HCT116 (cell line): Measurements from ENCODE around the gene CNTNAP5. TPM values are rescaled to one million over a fixed set of nuclear protein-coding genes. Genes with fewer than 3 reads are reported as not detected.

Experiments
- ATAC-seq: fragments of 200-7000 bp; cut with Tn5 transposase; 2 replicates; pipeline ENCODE4 v1.9.1; 2020; ENCODE audit warnings: mild to moderate bottlenecking, moderate library complexity
- BruUV-seq: library from RNA; stranded (reverse); fragments of 400-500 nt; replicated peaks from 2 replicates; lab custom pipeline; 2021; lab: Mats Ljungman, UMichigan
- CTCF ChIA-PET: fragments of 300-600 bp; sonication (Branson Sonifier 250); formaldehyde crosslinking; loops from one replicate; lab custom pipeline; 2021; ENCODE audit warnings: antibody characterized with exemption; lab: Charles Lee
- POLR2A ChIA-PET: fragments of 300-600, 350-600 bp; sonication (Branson Sonifier 250); formaldehyde crosslinking; loops from one replicate; lab custom pipeline; 2021; ENCODE audit warnings: antibody characterized with exemption; lab: Charles Lee
- RAD21 ChIA-PET, 2 experiments: fragments of 300-600 bp; sonication (Branson Sonifier 250); formaldehyde crosslinking; loops; one replicate each; lab custom pipeline; 2023; ENCODE audit warnings: low total read pairs in 2 of 2; ENCODE audit not compliant: uncharacterized antibody in 2 of 2, unreplicated experiment in 2 of 2, low non-redundant PET in 1 of 2; lab: Charles Lee
- DNase-seq: peaks from one replicate; pipeline ENCODE4 v3.0.0-alpha.2; 2010; ENCODE audit warnings: low read depth, low spot score
- H2AFZ ChIP-seq: fragments of 200-600 bp; shearing (Covaris generic), sonication (generic); 2 replicates; pipeline ENCODE4 v1.6.1; 2017; ENCODE audit warnings: low read depth, mixed run types, mixed read lengths, antibody characterized with exemption, low read length; ENCODE audit not compliant: poor library complexity, severe bottlenecking
- H3K27ac ChIP-seq: 2 replicates; pipeline ENCODE4 v1.5.1; 2012; ENCODE audit warnings: low read depth, low read length
- H3K27me3 ChIP-seq: fragments of 200-600 bp; sonication (generic); 2 replicates; pipeline ENCODE4 v1.6.1; 2016; ENCODE audit warnings: mixed run types, low read length, mixed read lengths; ENCODE audit not compliant: insufficient read depth
- H3K36me3 ChIP-seq, 2 experiments: fragments of 200-500 bp in 1 of 2; fragments of 200-600 bp in 1 of 2; sonication (Bioruptor generic) in 1 of 2; sonication (generic) in 1 of 2; 2 replicates each; pipeline versions ENCODE4 v1.5.1 to v1.6.1; 2014 to 2016; ENCODE audit warnings: low read length in 2 of 2, inconsistent platforms in 1 of 2, mixed read lengths in 1 of 2, mixed run types in 1 of 2; ENCODE audit not compliant: insufficient read depth in 2 of 2, control insufficient read depth in 1 of 2
- H3K4me1 ChIP-seq, 2 experiments: fragments of 200-600 bp in 1 of 2; sonication (generic) in 1 of 2; 2 replicates each; pipeline versions ENCODE4 v1.5.1 to v1.6.1; 2012 to 2017; ENCODE audit warnings: low read length in 2 of 2, inconsistent platforms in 1 of 2, mild to moderate bottlenecking in 1 of 2, mixed read lengths in 1 of 2, mixed run types in 1 of 2, moderate library complexity in 1 of 2; ENCODE audit not compliant: insufficient read depth in 2 of 2, control insufficient read depth in 1 of 2
- H3K4me2 ChIP-seq: fragments of 200-600 bp; sonication (generic); 2 replicates; pipeline ENCODE4 v1.6.1; 2017; ENCODE audit warnings: mixed run types, low read length, mixed read lengths
- H3K4me3 ChIP-seq, 2 experiments: fragments of 200-600 bp in 1 of 2; sonication (generic) in 1 of 2; replicated peaks in 1 of 2; 2 replicates each; pipeline ENCODE4 v1.5.1; 2011 to 2016; ENCODE audit warnings: low read length in 2 of 2, control low read depth in 1 of 2, low read depth in 1 of 2, mild to moderate bottlenecking in 1 of 2, mixed read lengths in 1 of 2, mixed run types in 1 of 2
- H3K79me2 ChIP-seq: fragments of 200-600 bp; sonication (generic); 2 replicates; pipeline ENCODE4 v1.6.1; 2017; ENCODE audit warnings: mild to moderate bottlenecking, mixed run types, low read length, moderate library complexity, mixed read lengths; ENCODE audit not compliant: insufficient read depth
- H3K9ac ChIP-seq: fragments of 200-600 bp; sonication (generic); 2 replicates; pipeline ENCODE4 v1.6.1; 2016; ENCODE audit warnings: low read length, mixed read lengths
- H3K9me2 ChIP-seq: fragments of 200-600 bp; sonication (generic), shearing (Covaris generic); 2 replicates; pipeline ENCODE4 v1.6.1; 2017; ENCODE audit warnings: mixed run types, mild to moderate bottlenecking, moderate library complexity; ENCODE audit not compliant: insufficient read depth
- H3K9me3 ChIP-seq, 2 experiments: fragments of 200-500 bp in 1 of 2; fragments of 200-600 bp in 1 of 2; sonication (Bioruptor generic) in 1 of 2; sonication (generic) in 1 of 2; 2 replicates each; pipeline ENCODE4 v1.6.1; 2014 to 2017; ENCODE audit warnings: low read length in 2 of 2, mixed read lengths in 2 of 2, inconsistent platforms in 1 of 2, low read depth in 1 of 2, mild to moderate bottlenecking in 1 of 2, mixed run types in 1 of 2, moderate library complexity in 1 of 2; ENCODE audit not compliant: control insufficient read depth in 1 of 2, insufficient read depth in 1 of 2
- H4K20me1 ChIP-seq: fragments of 200-600 bp; sonication (generic), shearing (Covaris generic); 2 replicates; pipeline ENCODE4 v1.6.1; 2017; ENCODE audit warnings: mixed run types, mild to moderate bottlenecking, moderate library complexity; ENCODE audit not compliant: insufficient read depth
- CBX3 ChIP-seq: IDR thresholded peaks from 2 replicates; pipeline ENCODE4 v1.6.1; 2012; ENCODE audit warnings: low read depth
- CEBPB ChIP-seq: IDR thresholded peaks from 2 replicates; pipeline ENCODE4 v1.6.1; 2012; ENCODE audit warnings: low read depth
- EGR1 ChIP-seq: IDR thresholded peaks from 2 replicates; pipeline ENCODE4 v1.6.1; 2012; ENCODE audit warnings: low read depth
- ELF1 ChIP-seq: IDR thresholded peaks from 2 replicates; pipeline ENCODE4 v1.6.1; 2012; ENCODE audit warnings: low read depth, borderline replicate concordance
- EZH2phosphoT487 ChIP-seq: fragments of 200-600 bp; IDR thresholded peaks from 2 replicates; pipeline ENCODE4 v1.6.1; 2018; ENCODE audit warnings: antibody characterized with exemption, borderline replicate concordance
- FOSL1 ChIP-seq: IDR thresholded peaks from 2 replicates; pipeline ENCODE4 v1.6.1; 2012; ENCODE audit warnings: low read depth
- JUND ChIP-seq: IDR thresholded peaks from 2 replicates; pipeline ENCODE4 v1.6.1; 2012
- POLR2A ChIP-seq: IDR thresholded peaks from 2 replicates; pipeline ENCODE4 v1.7.0; 2011; ENCODE audit warnings: borderline replicate concordance; ENCODE audit not compliant: insufficient read depth, insufficient read length; ENCODE audit errors: extremely low read depth
- RAD21 ChIP-seq: IDR thresholded peaks from 2 replicates; pipeline ENCODE4 v1.6.1; 2012; ENCODE audit warnings: low read depth, mild to moderate bottlenecking
- SIN3A ChIP-seq: IDR thresholded peaks from 2 replicates; pipeline ENCODE4 v1.6.1; 2012; ENCODE audit warnings: low read depth
- SP1 ChIP-seq: IDR thresholded peaks from 2 replicates; pipeline ENCODE4 v1.6.1; 2012; ENCODE audit warnings: low read depth
- SRF ChIP-seq: IDR thresholded peaks from 2 replicates; pipeline ENCODE4 v1.6.1; 2012; ENCODE audit warnings: low read depth
- ZFX ChIP-seq: fragments of 450-650 bp; IDR thresholded peaks from 2 replicates; pipeline ENCODE4 v1.6.1; 2017
- ZNF274 ChIP-seq: fragments of 200-500 bp; sonication (Bioruptor generic); IDR thresholded peaks from 2 replicates; pipeline ENCODE4 v1.6.1; 2014; ENCODE audit warnings: mild to moderate bottlenecking, low read depth, low read length, inconsistent platforms
- intact Hi-C: fragments of 100-400 bp; cut with micrococcal nuclease; formaldehyde crosslinking; loops from 2 replicates; pipeline ENCODE4 v1.10.0; 2022
- total RNA-seq: library from RNA; stranded (reverse); gene quantifications from one replicate; pipeline ENCODE4 v1.2.1, GENCODE V29; 2021; ENCODE audit not compliant: unreplicated experiment
- TF ChIP-seq, protein P1 (sequence below): IDR thresholded peaks from 2 replicates; pipeline ENCODE4 v1.6.1; 2012
- TF ChIP-seq, protein P2 (sequence below): IDR thresholded peaks from 2 replicates; pipeline ENCODE4 v1.6.1; 2012
- TF ChIP-seq, protein P3 (sequence below): IDR thresholded peaks from 2 replicates; pipeline ENCODE4 v1.6.1; 2012; ENCODE audit warnings: low read depth
- TF ChIP-seq, protein P4 (sequence below), 3 experiments: fragments of 200-600 bp in 1 of 3; sonication (generic) in 1 of 3; IDR thresholded peaks in 2 of 3; conservative IDR thresholded peaks in 1 of 3; 2 replicates each; pipeline ENCODE4 v1.5.1; 2012 to 2017; ENCODE audit warnings: low read depth in 2 of 3, low read length in 2 of 3, antibody characterized with exemption in 1 of 3, borderline replicate concordance in 1 of 3, control low read depth in 1 of 3, mild to moderate bottlenecking in 1 of 3, mixed read lengths in 1 of 3, mixed run types in 1 of 3, moderate library complexity in 1 of 3; ENCODE audit not compliant: insufficient read depth in 1 of 3

The CNTNAP5 gene
- total RNA-seq, 1 experiment from 2014 or later: not detected

DNA sequence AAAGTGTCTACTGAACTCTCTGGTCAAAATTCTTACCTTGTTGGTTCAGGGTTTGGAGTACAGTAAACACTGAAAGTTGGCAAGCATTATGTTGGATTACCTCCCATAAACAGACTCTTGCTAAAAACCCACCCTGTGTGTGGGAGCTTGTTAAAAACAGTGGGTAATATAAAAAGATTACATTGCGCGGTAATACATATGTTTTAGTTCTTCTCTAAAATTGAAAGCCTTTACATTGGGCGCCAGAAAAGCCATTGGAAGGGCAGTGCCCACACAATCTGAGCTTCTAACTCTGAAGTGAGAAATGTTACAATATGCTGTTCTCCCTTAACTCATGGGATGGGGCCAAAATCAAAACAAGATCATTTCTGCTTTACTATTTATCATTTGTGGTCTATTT, 510.7 kb downstream of the CNTNAP5 start:
- ATAC-seq (no peak), DNase-seq (no peak)
- no peak overlapping the region for H3K4me2 ChIP-seq
- POLR2A ChIA-PET: no interaction called here
- no peak overlapping the region for H3K9ac ChIP-seq
- no peak for TF ChIP-seq EGR1
- TF ChIP-seq, protein P1, sequence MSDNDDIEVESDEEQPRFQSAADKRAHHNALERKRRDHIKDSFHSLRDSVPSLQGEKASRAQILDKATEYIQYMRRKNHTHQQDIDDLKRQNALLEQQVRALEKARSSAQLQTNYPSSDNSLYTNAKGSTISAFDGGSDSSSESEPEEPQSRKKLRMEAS: no peak
- TF ChIP-seq, all 23 proteins: peak for 0
- no peaks in the 10 kb centered on the region for H3K79me2 ChIP-seq
- peaks cover 0 to 16% of the 10 kb centered on the region in 2 experiments; a peak in 2 of 4 replicates for H3K9me3 ChIP-seq
- H3K27me3 ChIP-seq: no peaks in the 10 kb centered on the region
- H3K4me1 ChIP-seq: no peaks in the 10 kb centered on the region
- ChIA-PET CTCF (no interaction called here), RAD21 (no interaction called here)
- H3K36me3 ChIP-seq: no peaks in the 10 kb centered on the region
- no peaks in the 10 kb centered on the region for H4K20me1 ChIP-seq
- H3K9me2 ChIP-seq: no peaks in the 10 kb centered on the region
- H2AFZ ChIP-seq: no peak overlapping the region
- intact Hi-C loops: no loop called here
- no peak overlapping the region for H3K4me3 ChIP-seq
- no peak overlapping the region for H3K27ac ChIP-seq
- no TSS peak for BruUV-seq

DNA sequence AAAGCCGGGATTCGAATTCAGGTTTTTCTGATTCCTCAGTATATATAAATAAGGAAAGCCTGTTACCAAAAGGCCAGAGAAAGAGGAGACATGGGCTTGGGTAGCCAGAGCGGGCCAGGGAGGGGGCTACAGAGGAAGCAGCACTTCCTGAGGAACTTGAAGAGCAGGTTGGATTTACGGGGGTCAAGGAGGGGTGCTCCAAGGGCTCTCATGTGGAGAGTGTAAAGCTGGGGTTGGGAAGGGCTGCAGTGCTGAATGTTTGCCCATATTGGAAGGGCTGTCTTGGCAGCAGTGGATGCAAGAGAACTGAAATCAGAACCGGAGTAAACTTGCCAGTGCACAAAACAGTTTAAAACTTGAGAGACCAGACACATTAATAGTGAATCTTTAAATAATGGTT, 511.5 kb downstream of the CNTNAP5 start:
- no peak overlapping the region for H3K9ac ChIP-seq
- ChIA-PET POLR2A (no interaction called here), RAD21 (no interaction called here), CTCF (no interaction called here)
- no peak overlapping the region for H2AFZ ChIP-seq
- no peaks in the 10 kb centered on the region for H4K20me1 ChIP-seq
- H3K27me3 ChIP-seq: no peaks in the 10 kb centered on the region
- peaks cover 2 to 16% of the 10 kb centered on the region in 2 experiments; a peak in 2 of 4 replicates for H3K9me3 ChIP-seq
- no peak overlapping the region for H3K4me3 ChIP-seq
- no peaks in the 10 kb centered on the region for H3K36me3 ChIP-seq
- no TSS peak for BruUV-seq
- intact Hi-C loops: no loop called here
- H3K4me2 ChIP-seq: no peak overlapping the region
- no peak for ATAC-seq
- DNase-seq: no peak
- no peaks in the 10 kb centered on the region for H3K9me2 ChIP-seq
- no peak overlapping the region for H3K27ac ChIP-seq
- no peaks in the 10 kb centered on the region for H3K79me2 ChIP-seq
- no peaks in the 10 kb centered on the region for H3K4me1 ChIP-seq
- no peak for TF ChIP-seq CBX3
- no peak for TF ChIP-seq POLR2A
- TF ChIP-seq, protein P2, sequence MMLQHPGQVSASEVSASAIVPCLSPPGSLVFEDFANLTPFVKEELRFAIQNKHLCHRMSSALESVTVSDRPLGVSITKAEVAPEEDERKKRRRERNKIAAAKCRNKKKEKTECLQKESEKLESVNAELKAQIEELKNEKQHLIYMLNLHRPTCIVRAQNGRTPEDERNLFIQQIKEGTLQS: no peak
- TF ChIP-seq, protein P1: no peak
- no peak for TF ChIP-seq FOSL1
- no peak for TF ChIP-seq EZH2phosphoT487
- TF ChIP-seq SP1: no peak
- no peak for TF ChIP-seq ZNF274
- TF ChIP-seq, protein P3, sequence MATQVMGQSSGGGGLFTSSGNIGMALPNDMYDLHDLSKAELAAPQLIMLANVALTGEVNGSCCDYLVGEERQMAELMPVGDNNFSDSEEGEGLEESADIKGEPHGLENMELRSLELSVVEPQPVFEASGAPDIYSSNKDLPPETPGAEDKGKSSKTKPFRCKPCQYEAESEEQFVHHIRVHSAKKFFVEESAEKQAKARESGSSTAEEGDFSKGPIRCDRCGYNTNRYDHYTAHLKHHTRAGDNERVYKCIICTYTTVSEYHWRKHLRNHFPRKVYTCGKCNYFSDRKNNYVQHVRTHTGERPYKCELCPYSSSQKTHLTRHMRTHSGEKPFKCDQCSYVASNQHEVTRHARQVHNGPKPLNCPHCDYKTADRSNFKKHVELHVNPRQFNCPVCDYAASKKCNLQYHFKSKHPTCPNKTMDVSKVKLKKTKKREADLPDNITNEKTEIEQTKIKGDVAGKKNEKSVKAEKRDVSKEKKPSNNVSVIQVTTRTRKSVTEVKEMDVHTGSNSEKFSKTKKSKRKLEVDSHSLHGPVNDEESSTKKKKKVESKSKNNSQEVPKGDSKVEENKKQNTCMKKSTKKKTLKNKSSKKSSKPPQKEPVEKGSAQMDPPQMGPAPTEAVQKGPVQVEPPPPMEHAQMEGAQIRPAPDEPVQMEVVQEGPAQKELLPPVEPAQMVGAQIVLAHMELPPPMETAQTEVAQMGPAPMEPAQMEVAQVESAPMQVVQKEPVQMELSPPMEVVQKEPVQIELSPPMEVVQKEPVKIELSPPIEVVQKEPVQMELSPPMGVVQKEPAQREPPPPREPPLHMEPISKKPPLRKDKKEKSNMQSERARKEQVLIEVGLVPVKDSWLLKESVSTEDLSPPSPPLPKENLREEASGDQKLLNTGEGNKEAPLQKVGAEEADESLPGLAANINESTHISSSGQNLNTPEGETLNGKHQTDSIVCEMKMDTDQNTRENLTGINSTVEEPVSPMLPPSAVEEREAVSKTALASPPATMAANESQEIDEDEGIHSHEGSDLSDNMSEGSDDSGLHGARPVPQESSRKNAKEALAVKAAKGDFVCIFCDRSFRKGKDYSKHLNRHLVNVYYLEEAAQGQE: no peak
- TF ChIP-seq RAD21: no peak
- no peak for TF ChIP-seq SIN3A
- TF ChIP-seq JUND: no peak
- TF ChIP-seq ZFX: no peak
- no peak for TF ChIP-seq CEBPB
- TF ChIP-seq, protein P4, sequence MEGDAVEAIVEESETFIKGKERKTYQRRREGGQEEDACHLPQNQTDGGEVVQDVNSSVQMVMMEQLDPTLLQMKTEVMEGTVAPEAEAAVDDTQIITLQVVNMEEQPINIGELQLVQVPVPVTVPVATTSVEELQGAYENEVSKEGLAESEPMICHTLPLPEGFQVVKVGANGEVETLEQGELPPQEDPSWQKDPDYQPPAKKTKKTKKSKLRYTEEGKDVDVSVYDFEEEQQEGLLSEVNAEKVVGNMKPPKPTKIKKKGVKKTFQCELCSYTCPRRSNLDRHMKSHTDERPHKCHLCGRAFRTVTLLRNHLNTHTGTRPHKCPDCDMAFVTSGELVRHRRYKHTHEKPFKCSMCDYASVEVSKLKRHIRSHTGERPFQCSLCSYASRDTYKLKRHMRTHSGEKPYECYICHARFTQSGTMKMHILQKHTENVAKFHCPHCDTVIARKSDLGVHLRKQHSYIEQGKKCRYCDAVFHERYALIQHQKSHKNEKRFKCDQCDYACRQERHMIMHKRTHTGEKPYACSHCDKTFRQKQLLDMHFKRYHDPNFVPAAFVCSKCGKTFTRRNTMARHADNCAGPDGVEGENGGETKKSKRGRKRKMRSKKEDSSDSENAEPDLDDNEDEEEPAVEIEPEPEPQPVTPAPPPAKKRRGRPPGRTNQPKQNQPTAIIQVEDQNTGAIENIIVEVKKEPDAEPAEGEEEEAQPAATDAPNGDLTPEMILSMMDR (IDR thresholded peaks at IDR 0.05 in 2 of 3, conservative IDR thresholded peaks at IDR 0.05 in 1 of 3; ENCODE audit: borderline replicate concordance in 1 of 3, insufficient read depth in 1 of 3, low read depth in 2 of 3, low read length in 2 of 3): no peak
- no peak for TF ChIP-seq ELF1
- no peak for TF ChIP-seq SRF
- TF ChIP-seq EGR1: no peak
